Fibroblast of villous mesenchyme (primary cell): ENCODE results near the gene WDFY1. TPM values are rescaled to one million over a fixed set of nuclear protein-coding genes. Genes with fewer than 3 reads are reported as not detected.

ENCODE experiments used
- DNase-seq: peaks from one replicate; pipeline ENCODE4 v3.0.0-alpha.2; 2010; ENCODE audit warnings: low read depth
- H3K4me3 ChIP-seq: 2 replicates; pipeline ENCODE4 v1.5.1; 2011; ENCODE audit warnings: low read depth, mild to moderate bottlenecking, low read length
- CTCF ChIP-seq: IDR thresholded peaks from 2 replicates; pipeline ENCODE4 v1.5.1; 2012; ENCODE audit warnings: low read depth, mild to moderate bottlenecking, low read length; ENCODE audit not compliant: insufficient read depth
- total RNA-seq: library from RNA; depleted of rRNA; stranded (reverse); fragments of >200 nt; gene quantifications from 2 replicates; pipeline ENCODE4 v1.2.3, GENCODE V29; 2012

The WDFY1 gene
- total RNA-seq, 1 donor = 152 TPM

DNA sequence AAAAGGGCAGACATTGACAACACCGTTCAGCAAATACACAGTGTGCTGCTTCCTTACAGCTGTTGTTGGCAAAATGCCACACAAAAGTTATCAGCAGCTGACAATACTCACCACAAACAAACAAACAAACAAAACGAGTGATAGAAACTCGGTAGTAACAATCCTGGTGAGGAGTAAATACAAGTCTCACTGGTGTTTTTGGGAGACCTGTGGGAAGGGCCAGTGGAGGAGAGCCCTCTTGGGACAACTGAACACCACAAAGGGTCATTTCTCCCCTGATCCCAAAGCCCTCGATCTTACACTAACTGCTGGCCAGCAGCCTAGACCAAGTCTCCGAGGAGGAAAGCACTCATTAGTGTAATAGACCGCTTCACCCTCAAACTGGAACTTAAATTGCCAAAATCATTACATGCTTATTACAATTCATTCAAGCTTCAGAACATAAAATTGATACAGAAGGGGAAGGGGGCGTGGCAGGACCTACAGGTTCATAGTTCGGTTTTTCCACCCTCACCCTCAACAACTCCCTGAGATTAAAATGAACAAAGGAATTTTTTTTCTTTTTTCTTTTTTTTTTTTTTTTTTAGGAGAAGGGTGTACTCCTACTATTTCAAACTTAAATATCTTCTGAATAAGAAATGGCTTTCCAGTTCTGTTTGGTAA, 112.8 kb downstream of the WDFY1 start:
- no peak for DNase-seq
- no peak overlapping the region for H3K4me3 ChIP-seq
- TF ChIP-seq CTCF = no peak

DNA sequence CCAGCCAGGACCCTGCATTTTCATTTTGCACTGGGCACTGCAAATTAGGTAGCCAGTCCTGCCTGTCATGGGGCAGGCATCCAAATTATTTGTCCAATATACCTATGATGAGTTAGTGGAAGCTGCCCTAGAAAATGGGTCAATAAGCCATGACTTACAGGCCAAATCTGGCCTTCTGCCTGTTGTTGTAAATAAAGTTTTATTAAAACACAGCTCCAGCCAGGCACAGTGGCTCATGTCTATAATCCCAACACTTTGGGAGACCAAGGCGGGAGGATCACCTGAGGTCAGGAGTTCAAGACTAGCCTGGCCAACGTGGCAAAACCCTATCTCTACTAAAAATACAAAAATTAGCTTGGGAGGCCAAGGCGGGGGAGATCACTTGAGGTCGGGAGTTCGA, 116.0 kb downstream of the WDFY1 start:
- DNase-seq = no peak
- no peak overlapping the region for H3K4me3 ChIP-seq
- TF ChIP-seq CTCF = no peak

DNA sequence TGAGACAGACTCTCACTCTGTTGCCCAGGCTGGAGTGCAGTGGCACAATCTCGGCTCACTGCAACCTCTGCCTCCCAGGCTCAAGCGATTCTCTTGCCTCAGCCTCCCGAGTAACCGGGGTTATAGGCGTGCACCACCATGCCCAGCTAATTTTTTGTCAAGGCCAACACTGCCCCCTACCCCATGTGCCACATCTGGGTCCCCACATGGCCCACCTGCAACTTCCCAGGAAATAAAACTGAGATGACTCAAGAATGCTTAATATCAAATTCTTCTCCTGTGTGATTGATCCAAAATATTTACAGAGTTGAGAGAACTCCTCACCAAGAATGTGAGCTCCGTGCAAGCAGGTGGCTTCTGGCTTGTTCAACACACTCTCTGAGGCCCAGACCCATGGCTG, 116.8 kb downstream of the WDFY1 start:
- TF ChIP-seq CTCF = no peak
- H3K4me3 ChIP-seq = no peak overlapping the region

DNA sequence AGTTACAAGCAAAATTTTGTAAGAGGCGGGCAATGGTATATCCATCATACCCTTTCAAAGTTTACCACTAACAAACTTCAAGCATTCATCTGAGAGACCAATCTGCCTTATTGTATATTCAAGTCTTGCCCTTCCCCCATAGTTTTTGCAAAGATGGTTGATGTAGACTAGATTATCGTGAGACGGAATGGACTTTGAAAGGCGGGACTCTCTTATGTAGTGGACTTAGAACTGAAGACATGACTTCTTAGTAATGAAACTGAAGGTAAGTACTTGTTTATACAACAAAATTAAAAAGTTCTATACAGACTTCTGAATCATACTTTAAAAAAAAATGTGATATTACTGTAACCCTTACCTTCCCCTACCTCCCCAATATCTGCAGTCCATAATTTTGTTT, 118.1 kb downstream of the WDFY1 start:
- no peak for DNase-seq
- H3K4me3 ChIP-seq = no peak overlapping the region
- no peak for TF ChIP-seq CTCF

More for the DNA sequence above, 116.8 kb downstream of the WDFY1 start:
- no peak for DNase-seq

Other genes starting within 250 kb of the WDFY1 start
- 4.7 and 5.8 TPM in 2 replicates for gene AP1S3, start 107.8 kb downstream of the WDFY1 start, total RNA-seq
- 22.9 and 32.0 TPM in 2 replicates for gene MRPL44, start 12.1 kb upstream of the WDFY1 start, total RNA-seq
- 180 and 242 TPM in 2 replicates for gene SERPINE2, start 94.0 kb upstream of the WDFY1 start, total RNA-seq